GM19397 (cell line): ENCODE measurements around the gene ABCA1.
"Not testable (repeated sequence)": the region's sequence is repeated elsewhere in the genome, so short reads cannot be mapped to it uniquely, and the experiment has no call there.

Experiments used
- ATAC-seq: cut with Tn5 transposase; IDR thresholded peaks from one replicate; pipeline ENCODE4 v1.9.1; 2021; ENCODE audit warnings: mild to moderate bottlenecking, moderate library complexity; ENCODE audit not compliant: unreplicated experiment

ABCA1 gene

DNA sequence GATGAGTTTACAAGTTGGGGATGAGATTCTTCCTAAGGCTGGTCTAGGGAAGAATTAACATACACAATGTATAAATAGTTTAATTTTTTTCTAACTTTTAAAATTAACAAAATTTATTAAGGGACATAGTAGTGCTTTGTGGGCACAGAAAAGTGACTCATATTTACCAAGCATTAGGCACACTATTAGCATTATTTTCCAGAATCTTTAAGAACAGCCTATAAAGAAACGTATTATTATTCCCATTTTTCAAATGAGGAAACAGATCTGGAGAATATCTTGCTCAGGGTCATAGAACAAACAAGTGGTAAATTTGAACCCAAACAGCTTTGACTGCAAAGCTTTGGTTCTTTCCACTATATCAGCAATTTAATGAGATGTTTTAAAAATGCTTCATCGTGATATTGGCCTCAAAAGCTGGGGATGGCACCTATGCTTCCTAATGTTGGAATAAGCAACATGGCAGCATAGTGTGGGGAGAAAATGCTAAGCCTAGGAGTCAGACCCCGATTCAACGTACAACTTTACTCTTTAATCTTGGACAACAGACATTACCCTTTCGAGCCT, 55.9 kb downstream of the ABCA1 start:
- ATAC-seq: no peak

DNA sequence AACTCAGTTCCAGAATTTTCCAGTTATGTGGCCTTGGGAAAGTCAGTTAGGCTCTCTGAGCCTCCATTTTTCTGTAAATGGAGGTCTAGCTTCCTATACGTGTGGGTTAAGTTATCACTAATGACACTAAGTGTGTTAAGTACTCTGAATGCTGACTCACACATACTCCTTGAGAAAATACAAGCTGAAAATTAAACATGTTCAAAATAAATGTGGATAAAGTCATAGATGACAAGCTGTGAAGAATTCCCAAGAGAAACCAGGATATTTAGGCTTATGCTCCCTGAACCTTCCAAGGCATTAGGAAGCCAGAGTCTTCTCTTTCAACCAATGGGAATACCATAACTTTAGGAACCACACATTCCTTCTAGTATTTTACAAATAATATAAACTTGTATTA, 58.1 kb downstream of the ABCA1 start:
- ATAC-seq: no peak

DNA sequence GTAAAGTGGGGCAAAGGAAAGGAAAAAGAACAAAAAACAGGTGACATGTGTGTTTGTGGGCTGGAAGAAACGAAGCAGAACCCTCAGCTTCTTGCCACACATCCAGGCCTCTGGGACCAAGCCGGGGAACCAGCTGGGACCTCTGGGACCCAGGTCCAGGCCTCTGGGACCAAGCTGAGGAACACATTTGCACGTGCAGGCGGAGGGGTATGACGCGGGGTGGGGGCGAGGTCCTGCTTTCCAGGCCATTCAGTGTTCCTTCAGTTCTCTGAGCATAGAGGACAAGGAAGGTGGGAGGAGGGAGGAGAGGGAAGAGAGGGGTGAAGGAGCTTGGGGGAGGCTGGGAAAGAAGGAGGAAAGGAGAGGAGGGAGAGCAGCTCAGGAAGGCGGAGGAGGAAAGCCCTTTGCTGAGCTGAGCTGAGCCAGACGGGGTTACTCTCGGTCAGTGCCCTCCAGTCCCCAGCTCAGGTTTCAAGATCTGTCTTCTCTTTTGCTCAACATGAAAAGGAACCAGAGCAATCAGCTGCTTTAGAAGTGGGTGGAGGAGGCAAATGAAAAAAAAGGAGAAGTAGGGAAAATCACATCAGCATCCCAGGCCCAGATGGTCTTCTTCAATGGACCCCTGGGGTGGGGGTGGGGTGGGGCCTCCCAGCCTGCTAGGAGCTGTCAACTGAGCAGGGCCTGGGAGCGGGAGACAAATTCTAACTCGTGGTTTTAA, 59.1 kb downstream of the ABCA1 start:
- peak; percentile 83 for ATAC-seq

DNA sequence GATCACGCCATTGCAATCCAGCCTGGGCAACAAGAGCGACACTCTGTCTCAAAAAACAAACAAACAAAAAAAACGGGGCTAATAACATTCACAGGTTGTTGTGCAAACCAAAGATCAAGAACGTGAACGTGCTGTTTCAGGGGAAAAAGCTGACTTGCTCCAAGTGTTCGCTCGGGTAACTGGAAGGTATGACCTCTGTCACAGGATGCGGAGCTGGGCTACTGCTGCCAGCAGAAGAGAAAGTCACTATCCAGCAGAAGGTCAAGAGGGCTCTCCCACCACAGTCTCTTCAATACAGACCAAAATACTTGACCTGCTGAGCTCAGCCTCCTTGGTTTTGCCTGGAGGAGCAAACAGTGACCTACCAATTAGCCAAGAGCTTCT, 59.7 kb downstream of the ABCA1 start:
- ATAC-seq: no peak

DNA sequence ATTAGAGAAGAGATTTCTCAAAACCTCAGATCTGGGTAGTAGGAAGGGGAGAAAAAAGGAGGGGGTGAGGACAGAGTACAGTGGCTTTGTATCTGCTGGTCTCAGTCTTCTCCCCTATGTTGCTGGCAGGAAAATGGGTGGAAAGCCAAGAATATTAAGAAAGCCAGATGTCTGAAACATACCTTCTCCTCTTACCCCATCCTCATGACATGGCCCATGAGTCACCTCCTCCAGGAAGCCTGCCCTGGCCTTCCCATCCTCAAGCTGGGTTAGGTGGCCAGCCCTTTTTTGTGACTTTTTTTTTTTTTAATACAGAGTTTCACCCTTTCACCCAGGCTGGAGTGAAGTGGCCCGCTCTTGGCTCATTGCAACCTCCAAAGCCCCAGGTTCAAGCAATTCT, 61.8 kb downstream of the ABCA1 start:
- ATAC-seq: no peak

DNA sequence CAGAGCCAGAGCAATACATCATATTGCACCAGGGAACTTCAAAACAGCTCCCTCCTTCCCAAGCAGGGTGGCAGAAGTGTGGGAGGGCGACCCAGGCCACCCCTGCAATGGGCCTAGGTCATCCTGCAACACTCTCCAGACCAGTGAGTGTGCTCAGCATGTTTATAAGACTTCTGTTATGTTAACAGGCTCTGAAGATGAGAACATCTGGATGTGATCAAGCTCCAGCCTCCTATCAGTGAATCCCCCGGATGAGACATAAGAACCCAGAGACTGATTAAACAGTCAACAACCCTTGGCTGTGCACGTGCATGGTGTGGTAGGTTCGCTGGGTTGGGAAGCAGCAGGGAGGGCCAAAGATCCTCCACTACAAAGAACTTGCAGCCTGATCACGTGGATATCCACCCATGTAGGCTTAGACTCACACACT, 63.3 kb downstream of the ABCA1 start:
- ATAC-seq: no peak

DNA sequence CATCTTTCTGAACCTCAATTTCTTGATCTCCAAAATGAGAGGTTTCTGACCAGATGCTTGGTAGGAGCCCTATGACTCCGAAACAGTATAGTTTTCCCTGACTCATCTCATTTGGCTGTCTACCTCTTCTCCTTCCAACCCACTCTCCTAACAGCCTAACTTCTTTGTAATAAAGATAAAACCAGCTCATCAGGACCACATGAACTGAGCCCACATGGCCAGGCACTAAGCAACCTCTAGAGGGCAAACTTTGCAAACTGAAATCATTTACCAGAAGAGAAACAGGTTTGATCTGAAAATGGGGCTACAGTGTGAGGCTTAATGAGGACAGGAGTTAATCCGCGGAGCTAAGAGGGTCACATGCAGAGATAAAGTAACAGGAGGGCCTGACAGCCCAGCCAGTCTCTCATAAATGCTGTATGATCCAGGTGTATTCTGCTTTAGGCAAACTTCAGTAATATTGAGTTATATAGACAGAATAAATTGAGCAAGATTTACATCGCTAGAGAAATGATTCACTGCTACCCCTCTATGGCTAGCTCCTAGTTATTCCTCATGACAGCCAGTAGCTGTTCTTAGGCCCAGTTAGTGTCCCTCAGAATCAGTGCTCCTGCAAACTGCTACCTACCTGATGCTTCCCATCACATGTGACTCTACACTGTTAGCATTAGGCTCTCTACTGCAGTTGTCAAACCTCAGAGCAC, 64.6 kb downstream of the ABCA1 start:
- peak; percentile 81 for ATAC-seq

DNA sequence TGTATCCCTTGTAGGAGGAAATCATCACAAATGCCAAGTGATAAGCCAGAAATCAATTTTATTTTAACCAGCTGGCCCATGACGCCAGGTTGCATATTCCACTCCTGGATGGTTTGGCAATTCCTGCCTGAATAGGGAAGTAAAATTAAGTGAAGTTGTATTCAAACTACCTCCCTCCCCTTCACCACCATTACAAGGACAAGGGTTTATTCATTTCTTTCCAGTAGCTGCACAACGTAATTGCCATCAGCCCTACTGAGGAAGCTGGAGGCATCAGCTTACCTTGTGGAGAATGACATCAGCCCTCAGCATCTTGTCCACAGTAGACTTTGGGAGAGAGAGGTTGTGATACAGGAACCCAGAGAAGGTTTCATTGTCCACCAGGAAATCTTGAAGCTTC, 66.6 kb downstream of the ABCA1 start:
- ATAC-seq: no peak

DNA sequence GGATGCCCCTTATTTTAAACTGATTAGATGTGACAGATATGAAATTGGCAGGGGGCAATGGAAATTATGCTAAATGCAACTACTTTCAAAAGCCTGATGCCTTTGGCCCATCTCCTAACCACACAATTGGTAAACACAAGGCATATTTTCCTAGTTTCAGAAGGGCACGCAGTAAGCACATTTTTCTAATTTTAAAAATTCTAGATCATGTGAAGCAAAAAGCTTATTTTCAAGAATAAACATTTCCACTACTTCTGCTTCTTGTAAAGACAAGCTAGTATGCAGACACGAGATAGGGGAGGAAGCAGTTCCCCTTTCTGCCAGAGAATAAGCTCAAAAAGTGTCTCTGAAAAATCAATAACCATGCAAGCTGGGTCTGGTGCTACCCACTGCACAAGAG, 67.7 kb downstream of the ABCA1 start:
- no peak for ATAC-seq

DNA sequence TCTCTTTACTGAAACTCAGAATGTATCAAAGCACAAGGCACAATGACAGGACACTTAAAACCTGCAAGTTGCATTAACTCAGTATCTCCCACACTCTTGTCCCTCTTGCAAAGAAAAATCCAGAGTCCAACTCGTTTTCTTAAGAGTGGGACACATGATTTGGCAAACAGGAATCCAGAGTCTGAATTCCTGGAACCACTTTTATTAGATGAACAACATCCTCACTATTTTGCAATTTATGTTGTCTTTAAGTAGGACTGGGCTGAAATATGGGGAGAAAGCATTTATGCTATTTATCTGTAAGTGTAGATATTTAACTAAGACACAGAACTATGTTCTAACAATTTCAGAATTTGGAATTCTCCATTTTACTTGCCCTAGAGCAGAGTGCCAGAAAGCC, 69.1 kb downstream of the ABCA1 start:
- no peak for ATAC-seq

DNA sequence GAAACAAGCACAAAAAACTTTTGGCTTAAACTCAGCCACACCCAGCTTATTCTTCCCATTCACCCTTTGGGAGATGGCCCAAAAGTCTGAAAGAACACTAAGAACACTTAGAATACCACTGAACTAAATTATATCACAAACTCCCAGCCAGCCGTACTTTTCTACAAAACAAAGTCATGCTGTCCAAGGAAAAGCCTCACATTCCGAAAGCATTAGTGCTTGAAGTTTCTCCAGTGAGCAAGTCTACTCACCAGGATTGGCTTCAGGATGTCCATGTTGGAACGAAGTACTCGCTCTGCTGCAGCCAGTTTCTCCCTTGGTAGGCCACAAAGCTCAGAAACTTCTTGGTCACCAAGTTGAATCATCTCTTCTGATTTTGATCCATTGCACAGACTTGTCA, 69.7 kb downstream of the ABCA1 start:
- no peak for ATAC-seq

DNA sequence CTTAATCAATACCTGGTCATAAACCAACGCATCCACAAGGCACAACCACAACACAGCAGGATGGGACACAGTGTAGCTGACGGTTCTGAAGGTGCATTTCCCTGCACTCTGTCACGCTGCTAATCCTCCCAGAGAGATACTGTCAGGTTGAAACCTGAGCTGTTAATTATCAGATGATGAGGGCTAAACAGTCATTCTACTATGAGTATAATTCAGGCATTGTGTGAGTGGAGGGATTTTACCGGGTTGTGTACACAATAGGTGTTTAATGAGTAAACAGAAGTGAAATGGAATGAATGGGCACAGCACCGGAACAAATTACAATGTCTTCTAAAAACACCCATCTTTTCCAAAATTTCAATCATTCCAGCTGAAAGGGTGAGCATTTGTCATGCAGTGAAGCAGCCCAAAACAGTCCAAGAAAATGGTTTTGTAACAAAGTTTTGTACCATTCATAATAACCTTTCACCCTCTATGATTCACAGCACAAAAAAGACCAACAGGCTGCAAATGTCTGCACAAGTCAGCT, 71.5 kb downstream of the ABCA1 start:
- no peak for ATAC-seq

DNA sequence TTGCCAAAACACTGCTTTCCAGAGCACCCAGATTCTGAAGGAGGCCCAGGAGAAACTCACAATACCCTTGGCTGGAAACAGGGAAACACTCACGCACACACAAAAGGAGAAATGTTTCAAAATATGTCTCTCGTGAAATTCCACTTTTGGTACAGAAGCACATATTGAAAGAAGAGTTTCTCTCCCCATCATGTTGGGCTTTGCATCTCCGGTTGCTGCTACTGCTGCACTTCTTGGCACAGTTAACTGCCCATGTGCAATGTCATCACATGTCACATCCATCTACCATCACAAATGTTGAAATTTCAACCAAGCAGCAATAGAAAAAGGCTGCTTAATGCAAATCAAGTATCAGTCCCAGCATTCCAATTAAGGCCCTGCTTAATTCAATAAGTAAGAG, 72.1 kb downstream of the ABCA1 start:
- ATAC-seq: no peak

DNA sequence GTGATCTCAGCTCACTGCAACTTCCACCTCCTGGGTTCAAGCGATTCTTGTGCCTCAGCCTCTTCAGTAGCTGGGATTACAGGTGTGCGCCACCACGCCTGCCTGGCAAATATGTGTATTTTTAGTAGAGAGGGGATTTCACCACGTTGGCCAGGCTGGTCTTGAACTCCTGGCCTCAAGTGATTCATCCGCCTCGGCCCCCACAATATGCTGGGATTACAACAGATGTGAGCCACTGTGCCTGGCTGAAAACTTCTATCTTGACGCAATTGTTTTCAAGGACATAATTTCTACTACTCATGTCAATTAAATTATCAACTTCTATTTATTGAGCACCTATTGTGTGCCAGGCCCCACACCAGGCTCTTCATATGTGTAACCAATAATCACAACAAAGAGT, 72.7 kb downstream of the ABCA1 start:
- ATAC-seq: not testable (repeated sequence)

DNA sequence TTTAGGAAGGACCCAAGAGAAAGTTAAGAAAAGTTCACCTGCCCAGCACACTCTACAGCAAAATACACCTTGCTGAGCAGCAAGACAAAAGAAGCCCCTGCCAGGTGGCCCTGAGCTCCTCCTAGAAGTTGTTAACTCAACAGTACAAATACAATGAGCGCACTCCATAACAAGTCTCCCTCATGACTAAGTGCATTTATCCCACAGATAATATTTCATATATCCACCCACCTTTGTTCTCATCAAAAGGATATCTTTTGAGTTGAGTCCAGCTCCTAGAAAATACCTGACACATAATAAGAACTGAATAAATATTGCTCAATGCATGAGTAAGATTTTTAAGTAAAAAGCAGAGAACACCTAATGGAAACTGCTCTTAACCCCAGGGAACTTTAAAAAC, 73.3 kb downstream of the ABCA1 start:
- ATAC-seq: no peak

DNA sequence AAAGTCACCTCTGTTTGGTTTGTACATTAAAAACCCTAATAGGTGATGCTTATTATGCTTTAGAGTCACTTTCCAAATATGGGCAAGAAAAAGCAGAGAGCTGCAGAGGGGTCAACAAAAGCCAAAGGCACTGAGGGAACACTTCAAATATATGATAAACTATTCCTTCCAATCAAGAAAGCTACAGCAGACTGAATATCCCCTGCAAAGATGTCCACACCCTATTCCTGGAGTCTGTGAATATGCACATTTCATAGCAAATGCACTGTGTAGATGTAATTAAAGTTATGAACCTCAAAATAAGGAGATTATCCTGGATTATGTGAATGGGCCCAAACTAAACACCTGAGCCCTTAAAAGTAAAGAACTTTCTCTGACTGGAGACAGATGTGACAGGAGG, 74.3 kb downstream of the ABCA1 start:
- no peak for ATAC-seq

DNA sequence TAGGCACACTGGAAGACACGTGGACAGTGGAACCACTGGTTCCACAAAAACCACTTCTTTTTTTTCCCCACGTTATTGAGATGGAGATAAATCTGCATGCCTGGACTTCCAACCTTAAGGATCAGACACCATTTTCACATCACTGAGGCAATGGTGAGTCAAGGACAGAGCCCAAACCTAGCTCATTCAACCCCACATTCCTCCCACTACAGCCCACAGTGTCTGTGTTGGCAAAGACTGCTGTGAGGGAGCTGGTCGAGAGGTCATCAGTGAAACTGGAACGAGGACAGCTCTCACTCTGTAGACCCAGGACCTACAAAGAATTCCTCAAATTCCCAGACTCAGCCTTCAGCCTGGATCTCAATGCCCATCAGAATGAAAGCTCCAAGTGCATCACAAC, 74.8 kb downstream of the ABCA1 start:
- ATAC-seq: no peak

DNA sequence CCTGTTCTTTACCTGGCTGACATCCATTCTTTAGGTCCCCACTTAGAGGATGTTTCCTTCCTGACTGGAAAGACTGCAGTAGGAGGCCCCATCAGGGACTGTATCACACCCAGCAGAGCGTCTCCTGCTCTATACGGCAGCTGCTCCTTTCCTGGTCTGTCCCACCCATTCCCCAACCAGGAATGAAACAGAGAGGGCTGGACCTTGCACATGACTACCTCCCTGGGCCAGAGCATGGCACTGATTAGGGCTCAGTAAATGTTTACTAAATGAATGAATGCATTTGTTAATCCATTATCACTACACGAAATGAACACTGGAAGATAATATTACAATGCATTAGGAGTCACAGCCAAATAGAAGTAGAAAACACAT, 76.4 kb downstream of the ABCA1 start:
- ATAC-seq: no peak

DNA sequence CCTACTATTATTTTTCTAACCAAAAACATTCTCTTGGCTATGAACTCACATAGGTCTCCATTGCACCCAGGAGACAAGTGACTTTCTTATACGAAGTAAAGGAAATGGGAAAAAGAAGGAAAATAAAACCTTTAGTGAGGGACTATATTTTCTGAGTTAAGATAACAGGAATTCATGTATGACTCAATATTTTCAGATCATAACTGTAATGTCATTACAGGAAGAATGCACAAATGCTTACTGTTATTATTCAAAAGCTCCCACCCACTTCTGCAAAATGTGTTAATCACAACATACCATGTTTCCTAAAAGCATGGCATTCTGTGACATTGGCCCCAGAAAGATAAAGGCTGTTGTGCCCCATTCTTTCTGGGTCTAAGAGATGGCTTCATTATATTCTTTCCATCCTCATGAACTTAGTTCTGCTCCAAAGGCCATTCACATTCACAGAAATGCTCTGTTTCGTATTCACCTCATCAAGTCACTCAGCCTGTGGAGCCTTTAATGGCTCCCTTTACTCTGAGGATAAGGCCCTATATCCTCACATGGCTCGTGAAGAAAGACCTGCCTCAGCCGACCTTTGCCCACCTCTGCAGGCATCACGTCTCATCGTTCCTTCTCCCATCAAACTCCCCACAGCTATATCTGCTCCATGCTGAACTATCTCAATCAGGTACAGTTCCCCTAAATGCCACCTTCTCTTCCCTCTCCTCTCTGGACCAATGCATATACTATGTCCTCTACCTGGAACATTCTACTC, 77.0 kb downstream of the ABCA1 start:
- ATAC-seq: no peak

DNA sequence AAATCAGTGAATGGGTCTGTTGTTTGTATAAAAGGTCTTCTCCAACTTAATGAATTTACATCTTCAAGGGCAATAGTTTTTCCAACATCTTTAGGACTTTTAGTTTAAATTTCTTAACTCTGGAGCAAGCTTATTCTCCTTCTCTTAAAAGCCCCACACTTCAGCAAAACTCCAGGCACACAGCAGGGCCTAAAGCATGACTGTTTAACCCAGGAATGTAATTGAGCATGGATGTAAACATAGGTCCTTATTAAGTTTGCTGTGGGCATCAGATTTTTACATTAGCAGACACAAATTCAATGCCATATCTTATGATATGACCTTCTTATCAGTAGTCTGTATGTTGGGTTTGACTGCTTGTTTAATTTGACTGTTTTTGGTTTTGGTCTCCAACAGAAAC, 78.9 kb downstream of the ABCA1 start:
- no peak for ATAC-seq

DNA sequence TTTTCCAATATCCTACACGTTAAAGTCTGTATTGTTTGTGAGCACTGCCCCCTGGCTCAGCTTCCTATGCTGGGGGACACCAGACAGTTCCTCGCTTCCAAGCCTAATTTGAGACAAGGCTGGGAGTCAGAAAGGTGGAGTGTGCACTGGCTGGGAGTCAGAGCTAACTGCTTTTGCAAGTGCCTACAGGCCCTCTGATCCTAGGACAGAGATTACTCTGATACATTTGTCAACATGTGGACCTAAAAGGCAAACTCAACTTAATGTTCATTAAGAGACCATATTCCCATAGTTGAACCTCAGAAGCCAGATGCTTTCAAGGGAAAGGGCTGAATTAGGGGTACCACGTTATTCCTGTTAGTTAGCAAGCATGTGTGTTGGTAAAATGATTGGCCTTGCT, 83.2 kb downstream of the ABCA1 start:
- no peak for ATAC-seq
